ENCODE results near the gene PTPRD.

DNA sequence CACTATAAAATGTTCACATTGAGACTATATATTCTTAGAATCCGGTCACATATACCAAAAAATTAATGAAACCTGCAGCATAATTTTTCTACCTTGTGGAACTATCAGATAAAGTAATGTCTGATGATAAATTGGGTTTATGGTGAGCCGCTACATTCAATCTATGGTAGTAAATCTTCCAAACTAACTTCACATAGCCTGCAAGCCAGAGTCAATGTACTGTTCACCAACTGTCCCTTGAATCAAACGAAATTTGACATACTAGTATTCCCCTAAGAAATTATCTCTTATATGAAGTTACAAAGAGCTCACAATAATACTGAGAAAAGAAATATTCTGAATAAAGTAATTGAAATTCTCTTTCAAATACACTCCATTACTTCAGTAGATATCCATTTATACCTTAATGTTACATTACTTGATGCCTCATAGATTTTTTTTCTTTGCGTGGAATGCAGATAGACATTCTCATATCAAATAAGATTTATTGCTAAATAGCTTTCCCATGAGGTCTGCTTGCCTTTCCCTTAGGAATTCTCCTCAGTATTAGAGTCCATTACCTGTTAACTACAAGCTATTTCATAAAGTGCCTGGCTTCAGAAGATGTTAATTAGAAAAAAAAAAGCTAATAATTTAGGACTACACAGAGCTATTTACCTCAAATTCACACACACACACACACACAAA lies 169.5 kb downstream of the PTPRD start:
- TF ChIP-seq, protein P1, sequence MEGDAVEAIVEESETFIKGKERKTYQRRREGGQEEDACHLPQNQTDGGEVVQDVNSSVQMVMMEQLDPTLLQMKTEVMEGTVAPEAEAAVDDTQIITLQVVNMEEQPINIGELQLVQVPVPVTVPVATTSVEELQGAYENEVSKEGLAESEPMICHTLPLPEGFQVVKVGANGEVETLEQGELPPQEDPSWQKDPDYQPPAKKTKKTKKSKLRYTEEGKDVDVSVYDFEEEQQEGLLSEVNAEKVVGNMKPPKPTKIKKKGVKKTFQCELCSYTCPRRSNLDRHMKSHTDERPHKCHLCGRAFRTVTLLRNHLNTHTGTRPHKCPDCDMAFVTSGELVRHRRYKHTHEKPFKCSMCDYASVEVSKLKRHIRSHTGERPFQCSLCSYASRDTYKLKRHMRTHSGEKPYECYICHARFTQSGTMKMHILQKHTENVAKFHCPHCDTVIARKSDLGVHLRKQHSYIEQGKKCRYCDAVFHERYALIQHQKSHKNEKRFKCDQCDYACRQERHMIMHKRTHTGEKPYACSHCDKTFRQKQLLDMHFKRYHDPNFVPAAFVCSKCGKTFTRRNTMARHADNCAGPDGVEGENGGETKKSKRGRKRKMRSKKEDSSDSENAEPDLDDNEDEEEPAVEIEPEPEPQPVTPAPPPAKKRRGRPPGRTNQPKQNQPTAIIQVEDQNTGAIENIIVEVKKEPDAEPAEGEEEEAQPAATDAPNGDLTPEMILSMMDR (conservative IDR thresholded peaks at IDR 0.05; ENCODE audit: low read length): no peak
- TF ChIP-seq EZH2phosphoT487 (IDR thresholded peaks at IDR 0.05; ENCODE audit: borderline replicate concordance): no peak

Data from Loucy (cell line).